ENCODE measurements around the gene KCNG2.

DNA sequence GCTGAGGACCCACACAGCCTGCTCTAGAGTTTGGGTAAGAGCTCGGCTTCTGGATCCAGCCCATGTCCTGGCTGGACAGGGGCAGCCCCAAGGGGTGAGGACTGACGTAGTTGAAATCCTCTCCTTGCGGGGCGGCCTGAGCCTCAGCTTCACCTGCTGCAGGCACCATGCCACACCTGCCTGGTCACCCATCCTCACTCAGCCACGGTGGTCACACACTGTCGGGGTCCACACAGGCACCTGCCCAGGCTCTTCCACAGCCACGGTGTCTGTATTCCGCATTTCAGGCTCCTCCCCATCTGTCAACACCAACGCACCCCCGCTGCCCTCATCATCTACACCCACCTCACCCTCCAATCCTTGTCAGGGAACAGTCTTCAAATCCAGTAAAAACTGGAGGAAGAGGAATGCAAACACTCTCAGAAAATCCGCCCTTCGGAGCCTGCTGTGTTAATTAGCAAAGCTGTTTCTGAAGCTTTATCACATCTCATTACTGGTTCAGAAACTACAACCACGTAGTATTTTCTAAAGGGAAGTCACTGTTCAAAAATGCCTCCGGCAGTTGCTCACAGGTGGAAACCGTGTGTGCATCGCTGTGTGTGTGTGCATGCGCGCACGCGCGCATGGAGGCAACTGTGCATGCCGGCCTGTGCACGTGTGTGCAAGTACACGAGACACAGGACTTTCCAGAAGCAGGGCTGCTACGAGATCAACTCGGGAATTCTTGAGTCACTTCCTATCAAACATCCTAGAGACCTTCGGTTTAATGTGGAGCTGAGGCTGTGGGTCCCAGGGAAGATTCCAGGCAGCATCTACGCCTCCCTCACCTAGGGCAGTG, 115.5 kb downstream of the KCNG2 start:
- TF ChIP-seq, protein P1, sequence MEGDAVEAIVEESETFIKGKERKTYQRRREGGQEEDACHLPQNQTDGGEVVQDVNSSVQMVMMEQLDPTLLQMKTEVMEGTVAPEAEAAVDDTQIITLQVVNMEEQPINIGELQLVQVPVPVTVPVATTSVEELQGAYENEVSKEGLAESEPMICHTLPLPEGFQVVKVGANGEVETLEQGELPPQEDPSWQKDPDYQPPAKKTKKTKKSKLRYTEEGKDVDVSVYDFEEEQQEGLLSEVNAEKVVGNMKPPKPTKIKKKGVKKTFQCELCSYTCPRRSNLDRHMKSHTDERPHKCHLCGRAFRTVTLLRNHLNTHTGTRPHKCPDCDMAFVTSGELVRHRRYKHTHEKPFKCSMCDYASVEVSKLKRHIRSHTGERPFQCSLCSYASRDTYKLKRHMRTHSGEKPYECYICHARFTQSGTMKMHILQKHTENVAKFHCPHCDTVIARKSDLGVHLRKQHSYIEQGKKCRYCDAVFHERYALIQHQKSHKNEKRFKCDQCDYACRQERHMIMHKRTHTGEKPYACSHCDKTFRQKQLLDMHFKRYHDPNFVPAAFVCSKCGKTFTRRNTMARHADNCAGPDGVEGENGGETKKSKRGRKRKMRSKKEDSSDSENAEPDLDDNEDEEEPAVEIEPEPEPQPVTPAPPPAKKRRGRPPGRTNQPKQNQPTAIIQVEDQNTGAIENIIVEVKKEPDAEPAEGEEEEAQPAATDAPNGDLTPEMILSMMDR (IDR thresholded peaks at IDR 0.05) = no peak
- TF ChIP-seq POLR2A (IDR thresholded peaks at IDR 0.05; ENCODE audit: low read depth) (no peak), POLR2AphosphoS5 (IDR thresholded peaks at IDR 0.05) (no peak), EP300 (IDR thresholded peaks at IDR 0.05) (no peak)
